CD4-positive, alpha-beta T cell treated with Interleukin-6 for 4 hours (primary cell): ENCODE results near the gene CUEDC1.

Experiments used
- DNase-seq: peaks from one replicate; pipeline ENCODE4 v3.0.0-alpha.2; 2020; ENCODE audit warnings: mixed read lengths

CUEDC1 gene

GRCh38 chr17:57892820-57893595 lies 62.2 kb downstream of the CUEDC1 start:
- DNase-seq, result no peak

GRCh38 chr17:57892146-57892819 lies 62.9 kb downstream of the CUEDC1 start:
- peak; percentile 80 for DNase-seq

DNA sequence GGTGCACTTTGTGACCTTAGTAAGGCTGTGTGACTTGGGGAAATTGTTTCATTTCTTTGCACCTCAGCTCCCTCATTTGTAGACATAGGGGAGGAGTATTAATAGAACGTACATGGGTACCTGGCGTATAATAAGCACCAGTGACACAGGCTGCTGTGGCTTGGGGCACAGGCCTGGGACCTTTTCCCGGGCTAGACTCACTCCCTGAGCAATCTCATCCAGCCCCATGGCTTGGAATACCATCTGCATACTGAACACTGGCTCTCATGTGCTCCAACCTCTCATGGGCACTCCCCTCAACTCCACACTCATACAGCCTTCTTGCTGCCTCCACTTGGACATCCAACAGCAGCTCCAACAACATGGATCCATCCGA lies 64.4 kb downstream of the CUEDC1 start:
- DNase-seq, result no peak

DNA sequence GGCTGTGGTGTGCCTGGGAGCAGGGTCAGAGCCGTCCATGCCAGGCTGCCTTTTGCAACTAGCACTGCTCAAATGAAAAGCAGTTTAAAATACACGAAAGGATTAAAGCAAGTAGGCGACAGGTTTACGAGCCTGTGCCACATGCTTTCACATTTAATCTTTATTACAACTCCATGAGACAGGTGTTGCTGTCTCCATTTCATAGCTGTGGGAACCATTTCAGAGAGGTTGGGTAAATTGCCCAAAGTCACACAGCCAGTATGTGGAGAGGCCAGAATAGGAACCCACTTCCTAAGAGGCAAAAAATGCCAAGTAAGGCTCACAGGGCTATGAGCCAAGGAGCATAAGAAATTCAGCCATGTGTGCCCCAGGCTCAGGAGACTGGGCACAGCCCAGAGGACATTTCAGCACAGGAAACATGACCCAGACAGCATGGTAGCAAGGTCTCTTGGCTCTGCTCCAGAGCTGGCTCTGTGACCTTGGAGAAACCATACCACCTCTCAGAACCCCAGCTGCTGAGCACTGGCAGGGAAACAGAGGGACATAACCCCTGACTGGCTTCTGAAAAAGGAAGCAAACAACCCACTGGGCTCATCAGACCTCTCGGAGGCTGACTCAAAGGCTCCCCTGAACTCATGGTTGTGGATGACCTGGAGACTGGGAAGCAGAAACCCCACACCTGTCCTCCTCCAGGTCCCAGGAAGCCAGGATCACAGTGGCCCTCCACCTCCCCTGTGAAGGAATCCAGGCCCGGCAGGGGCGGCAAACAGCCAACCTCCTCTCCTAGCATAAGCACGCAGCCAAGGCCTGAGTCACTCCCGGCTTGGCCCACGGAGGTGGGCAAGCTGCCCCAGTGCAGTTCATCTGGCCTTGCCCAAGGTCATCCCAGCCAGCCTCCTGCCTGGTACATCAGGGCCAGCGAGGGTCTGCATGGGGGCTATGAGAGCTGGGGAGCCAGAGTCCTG lies 65.0 kb downstream of the CUEDC1 start:
- DNase-seq, result no peak

DNA sequence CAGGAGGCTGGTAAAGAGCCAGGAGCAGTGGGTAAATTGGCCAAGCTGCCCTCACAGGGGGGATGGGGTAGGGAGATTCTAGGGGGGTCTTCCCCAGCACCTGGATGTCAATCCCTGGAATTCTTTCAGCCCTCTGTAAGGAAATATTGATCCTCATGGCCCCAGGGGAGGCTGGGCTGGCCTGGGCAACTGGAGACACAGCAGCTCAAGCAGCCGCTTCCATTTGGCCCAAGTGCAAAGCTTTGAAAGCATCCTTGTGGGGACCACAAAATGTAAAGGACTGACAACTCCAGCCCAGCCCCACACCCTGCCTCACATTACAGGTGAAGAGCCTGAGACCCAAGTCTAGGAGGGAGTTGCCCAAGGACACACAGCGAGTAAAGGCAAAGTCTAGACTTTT lies 66.0 kb downstream of the CUEDC1 start:
- DNase-seq, result no peak

DNA sequence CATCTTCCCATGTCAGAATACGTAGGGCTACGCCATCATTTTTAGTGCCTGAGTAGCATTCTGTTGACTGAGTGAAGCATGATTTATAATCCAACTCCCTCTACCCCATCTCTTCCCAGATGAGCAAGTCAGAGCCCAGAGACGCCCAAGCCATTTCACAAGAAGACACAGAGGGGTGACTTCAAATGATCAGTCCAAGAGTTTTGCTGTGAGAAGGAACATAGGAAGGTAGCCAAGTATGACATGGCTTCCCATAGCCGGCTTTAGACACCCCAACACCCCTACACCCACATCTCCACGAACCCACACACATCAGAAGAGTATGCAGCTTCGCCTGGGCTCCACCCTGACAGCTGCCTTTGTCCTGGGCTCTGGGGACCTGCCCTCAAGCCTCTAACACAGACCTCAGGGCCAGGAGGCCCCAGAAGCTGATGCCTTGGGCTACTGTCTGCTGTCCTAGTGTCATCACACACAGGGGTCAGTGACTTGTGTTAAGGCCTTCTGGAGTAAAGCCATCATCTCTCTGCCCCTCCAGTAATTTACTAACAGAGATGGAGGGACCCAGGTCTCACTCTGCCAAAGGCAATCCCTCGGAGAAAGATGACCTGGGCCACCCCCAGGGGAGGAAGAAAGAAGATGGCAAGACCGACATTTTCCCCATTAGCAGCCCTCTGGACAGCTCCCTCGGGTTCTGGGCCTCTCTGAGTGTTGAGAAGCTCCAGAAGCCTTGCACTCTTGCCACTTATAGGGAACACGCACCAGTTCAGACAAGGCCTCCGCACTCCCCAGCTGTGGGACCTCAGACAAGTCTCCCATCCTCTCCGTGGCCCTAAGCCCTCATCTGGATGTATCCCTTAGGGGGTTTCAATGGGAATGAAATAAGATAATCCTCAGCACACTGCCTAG lies 66.6 kb downstream of the CUEDC1 start:
- DNase-seq, result no peak

- DNase-seq, result no peak
These were observed 68.1 kb downstream of the CUEDC1 start for GRCh38 chr17:57887161-57887560.

GRCh38 chr17:57886020-57886419 lies 69.2 kb downstream of the CUEDC1 start:
- no peak for DNase-seq

- no peak for DNase-seq
These were observed 69.9 kb downstream of the CUEDC1 start for GRCh38 chr17:57885148-57885915.

DNA sequence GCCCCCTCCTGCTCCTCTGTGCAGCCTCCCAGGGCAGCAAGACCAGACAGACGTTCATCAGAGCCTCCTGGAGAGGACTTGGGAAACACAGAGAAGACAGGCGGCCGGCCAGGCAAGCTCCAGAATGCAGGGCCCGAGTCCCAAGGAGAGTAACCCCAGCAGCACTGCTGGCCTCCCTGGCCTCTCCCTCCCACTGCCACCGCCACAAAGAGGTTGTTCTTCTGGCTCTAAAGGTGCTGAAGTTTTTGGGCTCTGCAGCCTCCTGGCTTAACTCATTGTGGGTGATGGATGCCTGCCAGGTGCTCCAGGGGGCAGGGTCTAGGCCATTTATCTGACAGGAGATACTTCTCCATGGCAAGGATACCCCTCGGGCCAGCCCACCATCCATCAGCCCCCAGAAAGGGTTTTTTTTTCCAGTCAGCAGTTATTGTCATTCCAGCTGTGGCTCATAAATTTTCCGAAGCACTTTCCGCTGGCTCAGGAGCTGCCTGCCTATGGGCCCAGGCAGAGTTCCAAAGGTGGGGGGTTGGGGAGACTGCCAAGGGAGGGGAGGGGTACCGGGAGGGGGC lies 73.3 kb downstream of the CUEDC1 start:
- no peak for DNase-seq

DNA sequence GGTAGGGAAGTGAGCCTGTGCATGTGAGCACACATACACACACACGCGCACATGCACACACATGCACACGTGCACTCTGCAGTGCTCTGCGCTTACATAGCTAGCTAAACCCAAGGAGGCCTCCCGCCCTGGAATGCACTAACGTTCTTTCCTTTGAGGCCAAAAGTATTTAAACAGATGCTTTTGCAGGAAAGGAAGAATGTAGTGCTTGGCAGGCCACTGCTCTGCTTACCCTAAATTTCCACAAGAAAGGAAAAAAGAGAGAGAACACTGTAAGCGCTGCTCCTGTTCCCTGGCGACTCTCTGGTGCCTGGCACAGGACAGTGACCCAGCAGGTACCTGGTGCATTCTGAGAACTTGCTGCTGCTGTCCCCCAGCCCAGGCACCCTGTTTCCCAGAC lies 74.1 kb downstream of the CUEDC1 start:
- DNase-seq, result no peak

DNA sequence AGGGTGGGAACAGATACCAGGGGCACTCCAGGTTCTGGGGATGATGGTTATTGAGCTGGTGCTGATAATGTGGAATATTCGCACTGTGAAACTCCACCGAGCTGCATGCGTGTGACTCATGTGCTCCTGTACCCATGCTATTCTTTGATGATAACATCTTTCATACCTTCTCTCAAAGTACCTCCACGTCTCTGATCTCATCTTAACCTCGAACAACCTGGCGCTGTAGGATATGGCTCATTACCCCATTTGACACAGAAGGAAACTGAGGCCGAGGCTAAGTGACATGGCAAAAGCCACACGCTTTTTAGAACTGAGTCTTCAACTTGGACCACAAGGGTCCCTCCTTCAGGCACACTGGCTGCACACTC lies 75.1 kb downstream of the CUEDC1 start:
- DNase-seq, result peak; percentile 19

DNA sequence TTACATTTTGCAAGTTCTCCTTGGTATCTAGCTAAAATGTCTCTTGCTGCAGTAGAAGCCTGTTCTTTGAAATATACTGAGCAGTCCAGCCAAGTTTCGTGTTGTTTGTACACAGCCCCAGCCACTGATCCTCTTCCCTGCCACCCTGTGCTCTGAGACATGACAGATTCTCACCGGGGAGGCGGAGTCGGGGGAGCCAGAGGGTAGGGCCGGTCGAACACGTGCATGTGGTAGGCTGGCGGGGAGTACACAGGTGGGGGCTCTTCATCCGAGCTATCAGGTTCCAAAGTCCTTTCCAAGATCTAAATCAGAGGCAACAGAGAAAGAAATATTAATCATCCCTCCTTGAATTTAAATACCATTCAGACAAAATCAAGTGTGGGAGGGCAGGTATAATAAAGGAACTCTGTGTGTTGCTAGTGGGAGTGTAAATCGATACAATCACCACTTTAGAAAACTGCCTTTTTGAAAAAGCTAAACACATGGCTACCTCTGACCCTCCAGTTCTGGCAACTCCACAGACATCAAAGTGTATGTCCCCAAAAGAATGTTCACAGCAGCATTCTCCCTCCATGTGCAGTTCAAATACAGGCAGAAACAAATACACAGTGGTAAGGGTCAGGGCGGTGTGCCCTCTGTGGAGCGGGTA lies 75.7 kb downstream of the CUEDC1 start:
- no peak for DNase-seq

- no peak for DNase-seq
These were observed 77.3 kb downstream of the CUEDC1 start for GRCh38 chr17:57877803-57878377.

DNA sequence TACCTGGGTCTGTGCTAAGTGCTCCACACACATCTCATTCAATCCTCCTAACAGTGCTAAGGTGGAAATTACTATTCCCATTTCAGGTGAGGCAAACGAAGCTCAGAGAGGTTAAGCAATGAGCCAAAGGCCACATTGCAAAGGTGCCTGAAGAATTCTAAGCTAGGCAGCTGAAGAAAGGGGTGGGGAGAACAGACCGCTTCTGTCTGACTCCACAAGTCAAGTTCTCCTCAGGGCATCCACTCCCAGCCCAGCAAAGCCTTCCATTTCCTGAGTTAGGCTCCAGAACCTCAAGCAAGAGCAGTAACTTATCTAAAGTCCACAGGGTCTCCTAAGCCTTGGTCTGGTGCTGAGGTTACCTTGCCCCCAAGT lies 78.4 kb downstream of the CUEDC1 start:
- no peak for DNase-seq

DNA sequence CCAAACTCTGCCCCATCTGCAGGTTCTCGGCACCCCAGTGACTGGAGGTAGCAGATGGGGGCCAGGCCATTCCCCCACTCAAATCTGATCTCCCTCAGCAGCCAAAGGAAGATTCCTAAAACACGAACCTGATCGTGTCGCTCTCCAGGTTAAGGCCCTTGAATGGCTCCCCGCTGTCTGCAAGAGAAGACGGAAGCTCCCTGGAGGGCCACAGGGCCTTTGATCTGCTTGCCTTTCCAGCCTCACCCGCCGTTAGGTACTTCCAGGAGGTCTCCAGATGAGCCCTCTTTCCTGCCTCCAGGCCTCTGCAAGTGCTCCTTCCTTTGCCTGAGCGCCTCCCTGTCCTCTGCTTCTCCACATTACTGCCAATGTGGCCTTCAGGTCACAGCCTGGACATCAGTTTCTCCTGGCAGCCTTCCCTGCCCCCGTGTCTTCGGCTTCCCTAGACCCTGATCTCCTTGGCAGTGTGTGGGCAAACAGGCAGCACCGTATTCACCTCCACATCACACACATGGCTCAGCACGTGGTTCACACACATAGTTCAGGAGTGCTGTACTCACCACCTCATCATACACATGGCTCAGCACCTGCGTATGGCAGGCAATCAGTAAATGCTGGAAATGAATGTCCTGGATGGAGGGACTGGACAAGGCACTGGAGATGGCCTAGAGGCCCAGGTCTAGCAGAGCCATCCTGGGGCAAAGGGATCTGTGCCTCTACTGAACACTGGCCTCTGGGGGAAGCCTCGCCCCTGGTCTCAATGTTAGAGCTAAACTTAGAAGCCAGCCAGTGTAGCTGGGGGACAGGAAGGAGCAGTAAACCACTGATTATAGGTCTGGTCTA lies 79.0 kb downstream of the CUEDC1 start:
- no peak for DNase-seq

DNA sequence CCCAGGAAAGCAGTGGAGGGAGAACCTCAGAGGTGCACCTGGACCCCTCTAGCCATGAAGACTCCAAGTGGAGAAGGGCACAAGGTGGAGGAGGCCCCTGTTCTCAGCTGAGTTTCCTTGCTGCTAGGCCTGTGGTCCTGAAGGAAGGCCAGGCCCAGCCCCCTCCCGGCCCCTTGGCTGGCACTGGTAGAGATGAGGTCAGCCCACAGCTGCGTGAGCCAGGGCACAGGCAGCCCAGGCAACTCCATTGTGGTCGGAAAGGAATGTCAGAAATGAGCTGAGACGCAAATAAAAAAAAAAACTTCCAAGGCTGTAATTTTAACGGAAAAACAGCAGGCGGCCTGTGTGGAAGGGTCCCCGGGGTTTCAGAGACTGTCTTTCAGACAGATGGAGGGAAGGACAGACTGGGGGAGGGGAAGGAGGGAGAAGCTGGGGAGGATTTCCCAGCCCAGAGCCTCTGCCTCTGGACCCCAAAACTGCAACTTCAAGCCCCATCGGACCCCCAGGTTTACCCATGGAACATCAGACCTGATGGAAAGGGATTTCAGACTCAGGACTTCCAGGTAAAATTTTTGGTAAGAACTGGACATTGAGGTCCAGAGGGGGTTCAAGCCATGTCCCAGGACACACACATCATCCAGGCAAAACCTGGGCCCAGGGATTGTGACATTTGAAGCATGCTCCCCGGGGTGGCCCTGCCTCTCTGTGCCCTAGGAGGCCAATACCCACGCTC lies 79.8 kb downstream of the CUEDC1 start:
- no peak for DNase-seq

- peak; percentile 39 for DNase-seq
These were observed 80.5 kb downstream of the CUEDC1 start for GRCh38 chr17:57874434-57875289.
